Endothelial cell of hepatic sinusoid (primary cell): ENCODE results near the gene DAB2IP.

Source experiments
- in situ Hi-C: cut with HindIII; loops from 2 replicates; pipeline ENCODE4 v1.10.0; 2017; ENCODE audit warnings: low sequenced_read_pairs

The DAB2IP gene

GRCh38 chr9:121768416-121769015 is 117.1 kb downstream of the DAB2IP start:
- in situ Hi-C loops, result no loop called here

GRCh38 chr9:121769939-121770338 is 118.5 kb downstream of the DAB2IP start:
- in situ Hi-C loops, result no loop called here

- in situ Hi-C loops, result no loop called here
Measured at GRCh38 chr9:121770415-121771273, 119.2 kb downstream of the DAB2IP start.

- in situ Hi-C loops, result no loop called here
Measured at GRCh38 chr9:121771418-121771817, 120.0 kb downstream of the DAB2IP start.

- in situ Hi-C loops, result no loop called here
Measured at GRCh38 chr9:121771851-121772599, 120.6 kb downstream of the DAB2IP start.

- in situ Hi-C loops, result no loop called here
Measured at GRCh38 chr9:121772600-121773285, 121.3 kb downstream of the DAB2IP start.

GRCh38 chr9:121773286-121773953 is 122.0 kb downstream of the DAB2IP start:
- in situ Hi-C loops, result no loop called here

- in situ Hi-C loops, result no loop called here
Measured at GRCh38 chr9:121773954-121774714, 122.7 kb downstream of the DAB2IP start.

- in situ Hi-C loops, result no loop called here
Measured at GRCh38 chr9:121774715-121775613, 123.5 kb downstream of the DAB2IP start.

GRCh38 chr9:121776001-121776738 is 124.7 kb downstream of the DAB2IP start:
- in situ Hi-C loops, result no loop called here

- in situ Hi-C loops, result no loop called here
Measured at GRCh38 chr9:121776739-121777637, 125.6 kb downstream of the DAB2IP start.

- in situ Hi-C loops, result no loop called here
Measured at GRCh38 chr9:121778252-121779225, 127.1 kb downstream of the DAB2IP start.

GRCh38 chr9:121779381-121780117 is 128.1 kb downstream of the DAB2IP start:
- in situ Hi-C loops, result no loop called here

GRCh38 chr9:121780177-121781040 is 129.0 kb downstream of the DAB2IP start:
- in situ Hi-C loops, result no loop called here
